Activated effector memory CD4-positive, alpha-beta T cell treated with anti-CD3 and anti-CD28 coated beads, Interleukin-2, amount 50 U/mL, for 16 hours (primary cell): Measurements from ENCODE around the gene GCHFR.

Source experiments
- DNase-seq: peaks from one replicate; pipeline ENCODE4 v3.0.0-alpha.2; 2020

GCHFR gene

DNA sequence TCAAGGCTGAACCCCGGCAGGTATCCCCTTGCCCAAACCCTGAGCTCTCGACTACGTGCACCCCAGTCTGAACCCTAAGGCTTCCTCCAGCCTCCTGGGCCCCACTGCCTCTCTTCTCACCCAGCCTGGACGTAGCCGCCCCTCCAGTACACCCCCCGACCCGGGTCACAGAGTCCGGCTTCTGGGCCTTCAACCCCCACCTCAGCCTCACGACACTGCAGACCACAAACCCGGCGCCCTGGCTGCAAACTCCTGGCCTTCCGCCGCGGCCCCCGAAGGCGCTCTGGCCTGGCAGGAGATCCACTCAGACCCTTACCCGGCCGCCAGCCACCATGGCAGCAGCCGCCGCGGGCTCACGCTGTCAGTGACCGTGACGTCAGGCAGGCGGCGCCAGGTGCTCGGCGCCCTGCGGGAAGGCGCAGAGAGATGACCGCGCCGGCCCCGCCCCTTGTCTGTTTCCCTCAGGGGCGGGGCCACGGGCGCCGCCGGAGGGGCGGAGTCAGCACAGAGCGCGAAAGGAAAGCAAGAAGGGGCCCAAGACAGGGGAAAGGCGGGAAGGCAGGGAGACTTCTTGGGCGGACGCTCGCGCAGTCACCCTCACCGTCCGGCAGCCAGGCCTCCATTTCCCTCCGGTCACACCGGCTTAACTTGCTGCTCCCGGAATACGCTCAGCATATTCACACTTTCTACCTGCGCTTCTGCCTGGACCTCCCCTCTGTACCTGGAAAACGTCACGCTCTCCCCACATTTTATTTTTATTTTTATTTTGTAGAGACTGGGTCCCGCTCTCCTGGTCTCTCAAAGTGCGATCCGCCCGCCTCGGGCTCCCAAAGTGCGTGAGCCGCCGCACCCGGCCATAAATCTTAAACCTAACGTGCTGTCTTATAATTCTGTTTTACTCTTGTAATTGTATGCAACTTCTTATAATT lies 8.7 kb upstream of the GCHFR start, which contains the start of gene RMDN3:
TSS of gene RMDN3 (minus strand) at position 372 of the 929 bp plus-strand sequence. CDS start 471 bp downstream, outside the sequence.
- peak; percentile 97 for DNase-seq

- no peak for DNase-seq
These were observed 8.1 kb upstream of the GCHFR start for GRCh38 chr15:40755812-40756208.

DNA sequence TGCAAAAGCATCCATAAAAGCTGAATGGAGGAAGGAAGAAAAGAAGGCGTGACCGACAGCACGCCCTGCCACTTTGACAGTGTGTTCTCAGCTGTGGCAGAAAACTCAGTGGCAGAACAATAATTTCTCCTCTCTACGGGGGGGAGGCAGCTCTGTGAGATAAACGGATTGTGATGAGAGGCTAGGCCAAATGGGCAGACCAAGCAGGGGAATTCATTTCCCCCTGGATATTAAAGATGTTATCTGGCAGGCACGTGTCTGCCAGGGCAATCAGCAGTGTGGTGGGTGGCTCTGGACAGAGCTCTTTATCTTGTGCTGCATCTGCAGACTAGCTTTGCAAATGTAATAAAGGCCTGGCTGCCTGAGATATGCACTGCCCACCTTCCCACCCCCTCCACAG lies 6.9 kb upstream of the GCHFR start:
- DNase-seq: no peak

DNA sequence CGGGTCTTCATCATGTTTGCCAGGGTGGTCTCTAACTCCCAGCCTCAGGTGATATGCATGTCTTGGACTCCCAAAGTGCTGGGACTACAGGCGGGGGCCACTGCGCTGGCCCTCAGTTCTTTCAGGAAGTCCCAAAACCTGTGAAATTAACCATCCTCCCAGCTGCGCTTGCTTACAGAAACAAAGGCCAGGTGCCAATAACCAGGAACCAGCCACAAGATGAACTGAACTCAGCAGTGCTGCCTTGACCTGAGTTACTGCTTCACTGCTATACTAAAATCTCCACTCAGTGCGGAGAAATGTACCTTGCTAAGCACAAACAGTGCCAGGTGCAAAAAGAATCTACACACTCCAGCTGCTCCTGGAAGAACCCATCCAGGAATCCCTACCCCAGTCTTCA lies 3.9 kb upstream of the GCHFR start:
- no peak for DNase-seq

GRCh38 chr15:40762919-40763800 lies 708 bp upstream of the GCHFR start:
- peak; percentile 81 for DNase-seq

- DNase-seq: no peak
These were observed 798 bp downstream of the GCHFR start for GRCh38 chr15:40764629-40765103.

GRCh38 chr15:40766194-40766815 lies 2.4 kb downstream of the GCHFR start:
- no peak for DNase-seq

- no peak for DNase-seq
These were observed 3.3 kb downstream of the GCHFR start for GRCh38 chr15:40766906-40767837.

DNA sequence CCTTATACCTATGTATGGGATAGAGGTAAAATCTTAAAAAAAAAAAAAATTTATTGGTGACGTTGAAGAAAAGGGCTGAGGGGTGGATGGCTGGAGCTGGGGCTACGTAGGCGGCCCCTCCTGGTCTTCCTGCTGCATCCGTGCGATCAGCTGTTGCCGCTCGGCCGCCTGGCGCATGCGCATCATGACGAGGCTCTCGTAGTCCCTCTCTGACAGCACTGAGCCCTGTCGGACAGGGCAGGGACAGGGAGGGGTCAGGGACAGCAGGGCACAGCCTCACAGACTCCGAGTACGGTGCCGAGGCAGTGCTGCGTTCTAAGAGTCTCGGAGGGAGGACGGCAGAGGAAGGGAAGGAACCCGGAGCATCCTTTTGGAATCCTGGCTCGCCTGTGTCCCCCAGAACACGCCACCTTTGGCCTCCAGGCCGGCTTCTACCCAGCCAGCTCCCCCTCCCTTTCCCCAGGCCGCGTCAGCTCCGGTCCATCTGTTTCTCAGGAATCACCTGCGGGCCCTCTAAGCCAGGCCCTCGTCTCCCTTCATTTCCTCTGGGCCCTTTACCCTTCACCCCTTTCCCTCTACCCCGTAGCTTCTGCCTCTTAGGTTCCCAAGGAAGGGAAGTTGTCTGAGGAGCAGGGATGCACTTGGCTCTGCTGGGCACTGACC lies 4.1 kb downstream of the GCHFR start:
- no peak for DNase-seq

DNA sequence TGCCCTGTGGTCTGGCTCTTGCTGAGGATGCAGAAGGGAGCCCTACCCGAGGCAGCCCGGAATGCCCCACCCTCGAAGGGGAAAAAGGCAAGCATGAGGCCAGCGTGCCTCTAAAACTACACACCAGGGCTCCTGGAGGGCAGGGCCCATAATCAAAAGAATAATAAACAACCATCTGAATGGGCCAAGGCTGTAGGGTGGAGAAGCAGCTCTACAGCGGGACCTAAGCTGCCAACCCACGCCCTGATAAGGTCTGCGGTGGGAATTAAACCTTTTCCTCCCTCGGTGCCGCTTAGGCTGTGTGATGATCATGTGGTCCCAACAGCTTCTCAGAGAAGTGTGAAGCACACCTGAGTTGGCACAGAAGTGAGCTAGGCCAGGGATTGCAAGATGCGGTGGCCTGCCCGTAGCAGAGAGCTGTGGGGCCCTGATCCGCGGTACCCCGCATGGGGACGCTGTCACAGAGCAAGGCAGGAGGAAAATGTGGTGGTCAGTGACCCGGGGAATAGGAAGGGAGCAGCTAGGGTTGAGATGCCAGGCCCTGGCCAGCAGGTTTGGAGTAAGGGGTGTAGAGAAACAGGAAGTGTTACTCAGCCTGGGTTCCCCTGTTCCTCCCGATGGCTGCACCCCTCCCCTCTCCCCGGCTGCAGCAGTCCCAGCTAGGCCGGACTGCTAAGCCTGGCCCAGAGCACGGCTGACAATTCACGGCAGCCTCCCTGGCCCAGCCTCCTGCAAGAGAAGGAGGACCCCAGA lies 4.8 kb downstream of the GCHFR start:
- no peak for DNase-seq

DNA sequence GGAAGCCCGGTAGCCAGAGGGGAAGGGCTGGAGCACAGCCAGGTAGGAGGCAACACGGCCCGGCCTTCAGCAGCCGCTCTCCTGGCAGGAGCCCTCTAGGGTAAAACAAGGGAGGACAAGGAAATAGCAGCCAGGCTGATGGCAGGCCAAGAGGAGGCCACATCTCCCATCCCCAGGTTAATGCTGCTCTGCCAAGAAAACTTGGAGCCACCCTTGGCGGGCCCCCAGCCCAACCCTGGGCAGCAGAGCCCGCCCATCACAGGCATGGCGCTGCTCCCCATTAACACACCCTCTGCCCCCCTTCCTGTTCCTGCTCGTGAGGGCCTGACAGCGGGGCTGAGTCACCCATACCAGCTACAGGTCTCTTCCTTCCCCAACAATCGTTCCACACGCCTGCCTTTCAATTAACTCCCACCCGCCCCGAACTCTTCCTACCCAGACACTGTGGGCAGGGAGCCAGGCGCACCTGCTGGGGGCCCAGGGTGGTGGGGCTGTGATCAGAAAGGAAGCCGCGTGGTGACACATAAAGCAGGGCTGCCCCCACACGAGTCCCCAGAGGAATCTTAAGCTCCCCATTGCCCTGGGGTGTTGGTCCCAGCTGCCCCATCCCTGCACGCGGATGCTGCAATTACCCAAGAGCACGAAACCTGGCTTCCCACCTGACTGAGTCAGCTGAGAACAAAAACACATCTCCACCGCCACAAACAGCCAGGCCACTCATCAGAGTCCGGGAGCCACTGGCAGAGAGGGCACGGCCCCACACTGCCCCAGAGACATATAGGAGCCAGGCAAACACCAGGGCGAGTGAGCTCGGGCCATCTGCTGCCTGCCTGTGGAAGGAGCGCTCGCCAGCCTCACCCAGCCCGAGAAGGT lies 5.6 kb downstream of the GCHFR start, which contains the start of gene C15orf62:
TSS of gene C15orf62 (plus strand) at position 707 of the 873 bp plus-strand sequence. CDS start 516 bp downstream, outside the sequence.
- DNase-seq: peak; percentile 75

DNA sequence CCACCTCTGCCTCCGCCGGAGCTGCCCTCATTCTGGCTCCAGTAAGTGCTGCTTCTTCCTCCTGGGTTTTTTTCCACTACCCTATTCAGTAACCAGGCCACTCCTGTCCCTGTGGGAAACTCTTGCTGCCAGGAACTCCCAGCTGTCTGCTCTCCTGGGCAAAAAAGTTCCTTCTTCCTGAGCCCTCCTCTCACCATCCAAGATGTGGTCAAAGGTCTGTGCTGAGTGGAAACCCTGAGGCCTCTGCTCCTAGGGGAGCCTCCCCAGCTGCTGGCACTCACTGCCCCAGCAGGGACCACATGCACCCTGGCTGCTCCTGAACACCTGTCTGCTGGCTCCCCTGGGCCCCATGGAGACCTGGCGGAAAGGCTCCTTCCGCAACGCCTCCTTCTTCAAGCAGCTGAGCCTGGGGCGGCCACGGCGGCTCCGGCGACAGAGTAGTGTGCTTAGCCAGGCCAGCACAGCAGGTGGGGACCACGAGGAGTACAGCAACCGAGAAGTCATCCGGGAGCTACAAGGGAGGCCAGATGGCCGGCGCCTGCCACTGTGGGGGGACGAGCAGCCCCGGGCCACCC lies 6.4 kb downstream of the GCHFR start:
- DNase-seq: no peak

GRCh38 chr15:40771242-40771641 lies 7.4 kb downstream of the GCHFR start:
- no peak for DNase-seq

GRCh38 chr15:40772014-40772413 lies 8.1 kb downstream of the GCHFR start:
- no peak for DNase-seq

DNA sequence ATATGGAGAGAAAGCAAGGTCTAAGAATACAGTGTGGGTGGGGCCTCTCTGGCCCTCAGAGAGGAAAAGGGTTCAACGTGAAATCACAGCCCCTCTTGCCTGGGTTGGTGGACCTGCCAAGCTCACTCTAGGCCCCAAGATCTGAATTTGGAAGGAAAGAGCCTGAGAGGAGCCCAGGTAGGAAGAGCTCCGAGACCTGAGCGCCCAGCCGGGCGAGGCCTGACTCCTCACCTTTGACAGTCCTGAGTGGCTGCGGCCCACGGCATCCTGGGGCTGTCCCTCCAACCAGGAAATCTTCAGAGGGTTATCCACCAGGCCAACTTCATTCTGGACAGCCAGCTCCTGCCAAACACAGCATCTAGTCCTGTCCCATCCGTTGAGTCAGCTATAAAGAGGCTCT lies 9.6 kb downstream of the GCHFR start:
- DNase-seq: no peak

DNA sequence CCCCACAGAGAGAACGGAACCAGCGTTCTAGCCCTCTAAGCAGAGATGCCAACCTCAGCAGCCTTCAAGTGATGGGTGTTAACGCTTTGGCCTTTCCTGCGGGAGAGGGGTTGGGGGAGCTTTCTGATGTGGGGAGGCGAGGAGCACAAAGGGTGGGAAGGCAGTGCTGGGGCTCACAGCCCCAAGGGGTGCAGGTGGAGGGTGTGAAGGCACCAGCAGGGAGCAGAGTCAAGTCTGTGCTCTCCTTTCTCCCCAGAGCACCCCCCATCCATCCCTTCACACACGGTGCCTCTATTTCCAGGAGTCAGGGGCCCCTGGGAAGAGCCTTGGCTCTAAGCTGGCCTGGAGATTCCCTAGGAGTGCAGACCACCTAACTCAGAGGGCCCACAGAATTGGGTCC lies 10.0 kb downstream of the GCHFR start:
- no peak for DNase-seq

DNA sequence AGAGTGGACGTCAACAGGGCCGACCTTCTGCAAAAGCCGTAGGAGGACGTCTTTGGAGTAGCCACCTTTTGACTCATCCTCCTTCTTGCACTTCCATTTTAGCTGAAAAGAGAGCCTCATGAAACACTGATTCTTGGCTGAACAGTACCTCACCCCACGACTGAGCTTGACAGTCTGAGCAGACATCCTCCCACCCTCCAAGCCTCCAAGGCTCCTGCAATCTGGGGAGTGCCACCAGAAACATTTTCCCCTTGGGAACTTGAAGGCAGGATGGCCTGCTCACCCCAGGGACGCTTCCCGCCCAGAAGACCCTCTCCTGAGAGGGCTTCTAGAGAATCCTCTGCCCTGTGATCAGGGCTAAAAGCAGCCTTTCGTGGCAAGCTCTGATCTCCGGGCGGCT lies 11.1 kb downstream of the GCHFR start:
- DNase-seq: no peak

DNA sequence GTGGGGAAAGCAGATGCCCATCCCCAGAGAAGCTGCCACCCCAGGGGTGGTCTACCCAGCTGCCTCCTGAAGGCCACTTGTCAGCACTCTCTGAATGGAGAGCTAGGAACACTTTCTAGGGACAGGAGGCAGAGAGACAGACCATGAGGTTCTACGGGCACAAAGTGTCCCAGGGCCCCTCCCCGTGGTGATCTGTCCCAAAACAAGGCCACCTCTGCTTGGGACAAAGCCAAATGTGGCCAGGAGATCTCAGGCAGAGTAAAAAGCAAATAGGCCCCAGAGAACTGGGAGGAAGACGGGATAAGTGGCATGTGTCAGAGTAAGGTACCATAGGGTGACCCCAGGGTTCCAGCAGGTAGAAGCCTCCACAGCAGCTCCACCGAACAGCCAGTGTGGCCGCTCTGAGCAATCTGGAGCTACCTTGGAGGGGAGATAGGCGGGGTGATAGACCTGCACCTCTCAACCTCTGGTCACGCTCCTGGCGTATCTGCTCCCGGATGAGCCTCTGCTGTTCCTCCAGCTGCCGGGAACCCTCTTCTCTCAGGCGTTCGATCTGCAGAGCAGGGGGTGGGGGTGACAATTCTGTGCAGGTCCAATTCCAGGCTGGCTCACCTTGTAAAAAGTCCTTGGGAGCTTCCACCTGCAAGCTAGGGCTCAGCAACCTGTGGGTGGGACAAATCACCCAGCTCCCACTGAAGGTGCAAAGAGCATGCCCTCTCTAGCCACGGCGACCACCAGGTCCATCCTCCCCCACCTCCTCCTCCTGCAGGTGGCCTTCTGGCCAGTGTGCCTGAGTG lies 12.1 kb downstream of the GCHFR start:
- DNase-seq: no peak
